ENCODE results near the gene METTL24. TPM values are rescaled to one million over a fixed set of nuclear protein-coding genes. Genes with fewer than 3 reads are reported as not detected.

Gene METTL24
- total RNA-seq, 1 experiment from 2014 or later: 0.61 TPM

- Histone ChIP-seq H3T11ph (ENCODE audit: low read length) (no peak overlapping the region), H3K9me3 (ENCODE audit: control insufficient read depth, low read depth, low read length) (no peaks in the 10 kb centered on the region), H2BK15ac (ENCODE audit: low read depth, low read length) (no peak overlapping the region), H2BK20ac (ENCODE audit: low read depth, low read length, poor library complexity, severe bottlenecking) (no peak overlapping the region), H2AK5ac (ENCODE audit: insufficient read length, low read length) (no peak overlapping the region), H4K91ac (ENCODE audit: insufficient read length, low read depth, low read length) (no peak overlapping the region), H3K9ac (ENCODE audit: extremely low read depth, insufficient read length, low read length) (no peak overlapping the region), H2BK5ac (ENCODE audit: insufficient read length, low read length) (no peak overlapping the region), H2AFZ (ENCODE audit: low read length) (no peak overlapping the region), H4K8ac (replicated peaks; ENCODE audit: insufficient read length, low read depth, low read length) (no peak overlapping the region), H4K20me1 (ENCODE audit: control insufficient read depth, insufficient read depth, insufficient read length) (no peaks in the 10 kb centered on the region), H3K56ac (ENCODE audit: insufficient read length, low read depth, low read length) (no peak overlapping the region), H3K23me2 (ENCODE audit: insufficient read length, low read depth, low read length, poor library complexity, severe bottlenecking) (no peaks in the 10 kb centered on the region), H3K79me2 (ENCODE audit: insufficient read depth, low read length) (no peaks in the 10 kb centered on the region), H3K27me3 (ENCODE audit: insufficient read depth, low read length) (no peaks in the 10 kb centered on the region), H3K18ac (ENCODE audit: insufficient read length, low read depth, low read length) (no peak overlapping the region), H3K79me1 (ENCODE audit: insufficient read depth, low read depth, low read length, poor library complexity, severe bottlenecking) (no peaks in the 10 kb centered on the region), H3K14ac (ENCODE audit: insufficient read depth, low read length) (no peak overlapping the region), H3K4ac (ENCODE audit: low read depth, low read length) (no peak overlapping the region), H2BK12ac (ENCODE audit: insufficient read length, low read depth, low read length) (no peak overlapping the region), H3K4me1 (ENCODE audit: insufficient read depth, low read length) (no peaks in the 10 kb centered on the region), H3K4me2 (ENCODE audit: insufficient read depth, insufficient read length, low read length) (no peak overlapping the region), H2BK120ac (ENCODE audit: low read depth, low read length, poor library complexity, severe bottlenecking) (no peak overlapping the region), H3K27ac (ENCODE audit: insufficient read length, low read depth, low read length) (no peak overlapping the region), H3K23ac (ENCODE audit: insufficient read length, low read depth, low read length) (no peak overlapping the region), H4K5ac (ENCODE audit: insufficient read length, low read depth, low read length) (no peak overlapping the region)
- Mint-ChIP-seq H3K27ac (no peak overlapping the region), H3K4me1 (peaks cover 0 to 2% of the 10 kb centered on the region in 2 experiments; a peak in 1 of 4 replicates), H3K9me3 (no peaks in the 10 kb centered on the region), H3K36me3 (ENCODE audit: insufficient read depth in 1 of 3, low read depth in 3 of 3) (no peaks in the 10 kb centered on the region), H3K27me3 (ENCODE audit: low read depth) (no peaks in the 10 kb centered on the region), H3K4me3 (no peak overlapping the region)
- no peak for TF ChIP-seq CTCF (conservative IDR thresholded peaks at IDR 0.05)
- WGBS (ENCODE audit: extremely low coverage, insufficient read length, low lambda C conversion rate): no CpG with 5 or more reads among the region's 18 CpGs
- DNase-seq: no peak
Observed at GRCh38 chr6:110400208-110400607, 42.1 kb upstream of the METTL24 start.

All from H9 (cell line).